Neural cell (in vitro differentiated cells): Measurements from ENCODE around the gene PLA2G4F. TPM values are rescaled to one million over a fixed set of nuclear protein-coding genes. Genes with fewer than 3 reads are reported as not detected.

Source experiments
- H2AFZ ChIP-seq: fragments of 200-600, 300-800 bp; sonication (generic), shearing (Covaris generic); 2 replicates; pipeline ENCODE4 v1.6.0; 2014; ENCODE audit warnings: low read depth, mild to moderate bottlenecking, antibody characterized with exemption, low read length, moderate library complexity
- H3F3A ChIP-seq: fragments of 200-600 bp; shearing (Covaris generic); 2 replicates; pipeline ENCODE4 v1.6.1; 2016; ENCODE audit warnings: mild to moderate bottlenecking, moderate library complexity, mixed read lengths, antibody characterized with exemption, low read length; ENCODE audit not compliant: insufficient read depth, poor library complexity, severe bottlenecking
- H3K27ac ChIP-seq: fragments of 200-600, 300-800 bp; sonication (generic), shearing (Covaris generic); 2 replicates; pipeline ENCODE4 v1.5.1; 2014; ENCODE audit warnings: mild to moderate bottlenecking, low read length, moderate library complexity
- H3K27me3 ChIP-seq: fragments of 300-800, 200-600 bp; sonication (generic), shearing (Covaris generic); 2 replicates; pipeline ENCODE4 v1.6.0; 2014; ENCODE audit warnings: mild to moderate bottlenecking, low read depth, low read length, moderate library complexity; ENCODE audit not compliant: insufficient read depth
- H3K36me3 ChIP-seq: fragments of 300-800, 200-600 bp; sonication (generic), shearing (Covaris generic); 2 replicates; pipeline ENCODE4 v1.5.1; 2014; ENCODE audit warnings: mild to moderate bottlenecking, antibody characterized with exemption, low read length, moderate library complexity; ENCODE audit not compliant: insufficient read depth
- H3K4me2 ChIP-seq: fragments of 300-800, 200-600 bp; sonication (generic), shearing (Covaris generic); 2 replicates; pipeline ENCODE4 v1.6.0; 2014; ENCODE audit warnings: mild to moderate bottlenecking, low read length
- H3K4me3 ChIP-seq: fragments of 300-800, 200-600 bp; sonication (generic), shearing (Covaris generic); 2 replicates; pipeline ENCODE4 v1.5.1; 2014; ENCODE audit warnings: mild to moderate bottlenecking, low read length, moderate library complexity
- H3K79me2 ChIP-seq: fragments of 200-600 bp; shearing (Covaris generic); replicated peaks from 2 replicates; pipeline ENCODE4 v1.6.0; 2014; ENCODE audit warnings: mild to moderate bottlenecking, low read length, moderate library complexity; ENCODE audit not compliant: insufficient read depth
- H3K9ac ChIP-seq: fragments of 300-800, 200-600 bp; sonication (generic), shearing (Covaris generic); 2 replicates; pipeline ENCODE4 v1.6.1; 2016; ENCODE audit warnings: mild to moderate bottlenecking, low read length, mixed read lengths
- H3K9me2 ChIP-seq: fragments of 200-600 bp; shearing (Covaris generic); 2 replicates; pipeline ENCODE4 v1.6.1; 2016; ENCODE audit warnings: mild to moderate bottlenecking, low read length, mixed read lengths; ENCODE audit not compliant: insufficient read depth
- H3K9me3 ChIP-seq: fragments of 200-600, 300-800 bp; sonication (generic), shearing (Covaris generic); 2 replicates; pipeline ENCODE4 v1.6.1; 2016; ENCODE audit warnings: mild to moderate bottlenecking, mixed run types, low read length, moderate library complexity, mixed read lengths
- H4K20me1 ChIP-seq: fragments of 200-600 bp; shearing (Covaris generic); 2 replicates; pipeline ENCODE4 v1.6.1; 2016; ENCODE audit warnings: mild to moderate bottlenecking, mixed run types; ENCODE audit not compliant: insufficient read depth
- CTCF ChIP-seq: fragments of 450-650 bp; IDR thresholded peaks from 2 replicates; pipeline ENCODE4 v1.5.1; 2014; ENCODE audit warnings: antibody characterized with exemption, mild to moderate bottlenecking, moderate library complexity; ENCODE audit not compliant: poor library complexity, severe bottlenecking
- EP300 ChIP-seq: fragments of 450-650 bp; conservative IDR thresholded peaks from 2 replicates; pipeline ENCODE4 v1.6.1; 2014; ENCODE audit warnings: antibody characterized with exemption, mild to moderate bottlenecking, moderate library complexity; ENCODE audit not compliant: poor library complexity, severe bottlenecking
- EZH2 ChIP-seq: fragments of 200-600, 300-800 bp; shearing (Covaris generic), sonication (generic); IDR thresholded peaks from 2 replicates; pipeline ENCODE4 v1.6.1; 2014; ENCODE audit warnings: antibody characterized with exemption, low read length, borderline replicate concordance, mild to moderate bottlenecking; ENCODE audit not compliant: insufficient read depth, poor library complexity, severe bottlenecking
- MXI1 ChIP-seq: fragments of 450-650 bp; conservative IDR thresholded peaks from 2 replicates; pipeline ENCODE4 v1.6.1; 2014; ENCODE audit warnings: antibody characterized with exemption, mild to moderate bottlenecking; ENCODE audit not compliant: poor library complexity, severe bottlenecking
- POLR2AphosphoS5 ChIP-seq: IDR thresholded peaks from 2 replicates; pipeline ENCODE4 v1.6.1; 2012
- RAD21 ChIP-seq: fragments of 450-650 bp; conservative IDR thresholded peaks from 2 replicates; pipeline ENCODE4 v1.6.1; 2014; ENCODE audit warnings: antibody characterized with exemption, mild to moderate bottlenecking, moderate library complexity
- REST ChIP-seq: IDR thresholded peaks from 2 replicates; pipeline ENCODE4 v1.6.1; 2012; ENCODE audit warnings: borderline replicate concordance
- SMC3 ChIP-seq: fragments of 450-650 bp; conservative IDR thresholded peaks from 2 replicates; pipeline ENCODE4 v1.6.1; 2014; ENCODE audit warnings: antibody characterized with exemption, mild to moderate bottlenecking, moderate library complexity; ENCODE audit not compliant: poor library complexity
- TAF1 ChIP-seq: IDR thresholded peaks from 2 replicates; pipeline ENCODE4 v1.6.1; 2012; ENCODE audit warnings: low read depth
- polyA plus RNA-seq: library from polyadenylated mRNA; depleted of rRNA; stranded (reverse); fragments of >200 nt; gene quantifications from 2 replicates; pipeline ENCODE4 v1.2.3, GENCODE V29; 2014

PLA2G4F gene
- polyA plus RNA-seq, 1 donor from 2014 or later = not detected

GRCh38 chr15:42182961-42183360, 26.5 kb upstream of the PLA2G4F start:
- Histone ChIP-seq H4K20me1 (no peaks in the 10 kb centered on the region), H3K4me3 (no peak overlapping the region), H3K36me3 (peaks cover 20% of the 10 kb centered on the region), H3K27me3 (no peaks in the 10 kb centered on the region), H3F3A (no peaks in the 10 kb centered on the region), H2AFZ (no peak overlapping the region), H3K9ac (no peak overlapping the region), H3K27ac (no peak overlapping the region), H3K9me2 (no peaks in the 10 kb centered on the region), H3K9me3 (no peaks in the 10 kb centered on the region), H3K79me2 (no peaks in the 10 kb centered on the region), H3K4me2 (no peak overlapping the region)
- TF ChIP-seq TAF1 = no peak
- no peak for TF ChIP-seq EP300
- no peak for TF ChIP-seq RAD21
- no peak for TF ChIP-seq MXI1
- TF ChIP-seq CTCF = no peak

GRCh38 chr15:42182328-42182886, 26.0 kb upstream of the PLA2G4F start:
- Histone ChIP-seq H3F3A (no peaks in the 10 kb centered on the region), H3K36me3 (peaks cover 20% of the 10 kb centered on the region), H3K27me3 (no peaks in the 10 kb centered on the region), H3K9ac (no peak overlapping the region), H3K9me2 (no peaks in the 10 kb centered on the region), H3K27ac (no peak overlapping the region), H3K4me2 (no peak overlapping the region), H3K4me3 (no peak overlapping the region), H4K20me1 (no peaks in the 10 kb centered on the region), H3K79me2 (no peaks in the 10 kb centered on the region), H2AFZ (no peak overlapping the region), H3K9me3 (no peaks in the 10 kb centered on the region)
- TF ChIP-seq CTCF = no peak
- TF ChIP-seq RAD21 = no peak
- TF ChIP-seq EZH2 = no peak
- no peak for TF ChIP-seq SMC3
- no peak for TF ChIP-seq EP300
- TF ChIP-seq TAF1 = no peak
- TF ChIP-seq REST = no peak
- TF ChIP-seq MXI1 = no peak
- TF ChIP-seq POLR2AphosphoS5 = no peak
